Hepatocyte (in vitro differentiated cells): ENCODE data around the gene TOX3. TPM values are rescaled to one million over a fixed set of nuclear protein-coding genes. Genes with fewer than 3 reads are reported as not detected.

Experiments used
- DNase-seq: peaks from one replicate; pipeline ENCODE4 v3.0.0-alpha.2; 2016; ENCODE audit warnings: low spot score
- H2AFZ ChIP-seq: fragments of 200-600 bp; sonication (generic); 2 replicates; pipeline ENCODE4 v1.6.0; 2016; ENCODE audit warnings: antibody characterized with exemption, mild to moderate bottlenecking
- H3K27ac ChIP-seq: fragments of 200-600 bp; sonication (generic); 2 replicates; pipeline ENCODE4 v1.5.1; 2016; ENCODE audit warnings: mild to moderate bottlenecking
- H3K27me3 ChIP-seq: fragments of 200-600 bp; sonication (generic); 2 replicates; pipeline ENCODE4 v1.6.1; 2016
- H3K36me3 ChIP-seq: fragments of 200-600 bp; sonication (generic); replicated peaks from 2 replicates; pipeline ENCODE4 v1.5.1; 2016; ENCODE audit warnings: low read depth; ENCODE audit not compliant: insufficient read depth
- H3K4me1 ChIP-seq: fragments of 200-600 bp; sonication (generic); 2 replicates; pipeline ENCODE4 v1.5.1; 2016; ENCODE audit warnings: mild to moderate bottlenecking, moderate library complexity; ENCODE audit not compliant: insufficient read depth
- H3K4me2 ChIP-seq: fragments of 200-600 bp; sonication (generic); 2 replicates; pipeline ENCODE4 v1.6.0; 2016
- H3K4me3 ChIP-seq: fragments of 200-600 bp; sonication (generic); 2 replicates; pipeline ENCODE4 v1.5.1; 2016; ENCODE audit warnings: mild to moderate bottlenecking
- H3K79me2 ChIP-seq: fragments of 200-600 bp; sonication (generic); 2 replicates; pipeline ENCODE4 v1.6.0; 2017; ENCODE audit warnings: mild to moderate bottlenecking
- H3K9me2 ChIP-seq: fragments of 200-600 bp; sonication (generic); replicated peaks from 2 replicates; pipeline ENCODE4 v1.6.0; 2017; ENCODE audit warnings: mild to moderate bottlenecking; ENCODE audit not compliant: insufficient read depth
- H3K9me3 ChIP-seq: fragments of 200-600 bp; sonication (generic); 2 replicates; pipeline ENCODE4 v1.5.1; 2016; ENCODE audit warnings: low read depth, mild to moderate bottlenecking
- H4K20me1 ChIP-seq: fragments of 200-600 bp; sonication (generic); 2 replicates; pipeline ENCODE4 v1.6.0; 2016; ENCODE audit warnings: mild to moderate bottlenecking; ENCODE audit not compliant: insufficient read depth, poor library complexity, severe bottlenecking
- CTCF ChIP-seq: fragments of 200-600 bp; sonication (generic); IDR thresholded peaks from 2 replicates; pipeline ENCODE4 v1.5.1; 2016; ENCODE audit warnings: antibody characterized with exemption, mild to moderate bottlenecking; ENCODE audit not compliant: poor library complexity
- EZH2 ChIP-seq: fragments of 200-600 bp; sonication (generic); IDR thresholded peaks from 2 replicates; pipeline ENCODE4 v1.6.1; 2016; ENCODE audit warnings: antibody characterized with exemption, mild to moderate bottlenecking, borderline replicate concordance
- EZH2phosphoT487 ChIP-seq: fragments of 200-600 bp; sonication (generic); IDR thresholded peaks from one replicate; pipeline ENCODE4 v1.6.1; 2018; ENCODE audit warnings: antibody characterized with exemption, mild to moderate bottlenecking, low read depth, moderate library complexity; ENCODE audit not compliant: unreplicated experiment, severe bottlenecking
- whole genome bisulfite sequencing: methylation state at CpG from one replicate; pipeline ENCODE4 v1.1.6; 2016; ENCODE audit warnings: low lambda C conversion rate; ENCODE audit errors: missing lambda C conversion rate; 5-methylcytosine and 5-hydroxymethylcytosine counted together
- polyA plus RNA-seq: library from polyadenylated mRNA; unstranded; fragments of >200 nt; fragmentation: Nextera tagmentation; extraction: Ambion mirVana; gene quantifications from 2 replicates; pipeline ENCODE4 v1.2.1, GENCODE V29; 2016
- total RNA-seq: library from RNA; depleted of rRNA; stranded (reverse); fragments of >200 nt; gene quantifications from 2 replicates; pipeline ENCODE4 v1.2.3, GENCODE V29; 2014

The TOX3 gene
- total and polyA plus RNA-seq, 2 experiments from 2014 or later: 11.8 to 23.6 TPM

- Histone ChIP-seq H3K27me3 (peaks cover 18% of the 10 kb centered on the region), H3K36me3 (no peaks in the 10 kb centered on the region), H4K20me1 (no peaks in the 10 kb centered on the region), H3K9me2 (no peaks in the 10 kb centered on the region), H3K4me1 (peaks cover 11% of the 10 kb centered on the region), H3K4me3 (no peak overlapping the region), H3K9me3 (no peaks in the 10 kb centered on the region), H2AFZ (no peak overlapping the region), H3K79me2 (no peaks in the 10 kb centered on the region), H3K4me2 (no peak overlapping the region), H3K27ac (no peak overlapping the region)
- TF ChIP-seq EZH2phosphoT487 (no peak), EZH2 (no peak), CTCF (no peak)
- no peak for DNase-seq
- WGBS: 90% methylated on average over 1 of the region's 1 CpG
Measured at GRCh38 chr16:52554334-52554733, 7.4 kb upstream of the TOX3 start.

GRCh38 chr16:52553322-52553721 lies 6.4 kb upstream of the TOX3 start:
- H3K9me2 ChIP-seq: no peaks in the 10 kb centered on the region
- H3K27ac ChIP-seq: no peak overlapping the region
- no peaks in the 10 kb centered on the region for H4K20me1 ChIP-seq
- H3K4me1 ChIP-seq: peaks cover 10% of the 10 kb centered on the region
- no peak overlapping the region for H3K4me2 ChIP-seq
- peak; percentile 37 for TF ChIP-seq CTCF
- TF ChIP-seq EZH2phosphoT487: no peak
- no peak for DNase-seq
- H3K36me3 ChIP-seq: no peaks in the 10 kb centered on the region
- no peaks in the 10 kb centered on the region for H3K79me2 ChIP-seq
- WGBS: 94% methylated on average over 2 of the region's 2 CpGs
- peaks cover 18% of the 10 kb centered on the region for H3K27me3 ChIP-seq
- no peaks in the 10 kb centered on the region for H3K9me3 ChIP-seq
- no peak overlapping the region for H3K4me3 ChIP-seq
- no peak overlapping the region for H2AFZ ChIP-seq

- Histone ChIP-seq H3K4me2 (no peak overlapping the region), H3K4me3 (no peak overlapping the region), H3K9me2 (no peaks in the 10 kb centered on the region), H3K4me1 (peaks cover 7% of the 10 kb centered on the region), H2AFZ (no peak overlapping the region), H3K9me3 (no peaks in the 10 kb centered on the region), H4K20me1 (no peaks in the 10 kb centered on the region), H3K27ac (no peak overlapping the region), H3K36me3 (no peaks in the 10 kb centered on the region), H3K27me3 (peaks cover 18% of the 10 kb centered on the region), H3K79me2 (no peaks in the 10 kb centered on the region)
- WGBS: 58% methylated on average over 5 of the region's 5 CpGs
- TF ChIP-seq CTCF (no peak), EZH2phosphoT487 (no peak), EZH2 (no peak)
- DNase-seq: no peak
Measured at GRCh38 chr16:52552643-52553042, 5.7 kb upstream of the TOX3 start.

GRCh38 chr16:52549011-52549692 lies 2.2 kb upstream of the TOX3 start:
- no peaks in the 10 kb centered on the region for H3K9me2 ChIP-seq
- H3K9me3 ChIP-seq: no peaks in the 10 kb centered on the region
- no peak overlapping the region for H2AFZ ChIP-seq
- peaks cover 20% of the 10 kb centered on the region for H3K79me2 ChIP-seq
- peaks cover 23% of the 10 kb centered on the region for H3K27me3 ChIP-seq
- H4K20me1 ChIP-seq: no peaks in the 10 kb centered on the region
- peaks cover 5% of the 10 kb centered on the region for H3K4me1 ChIP-seq
- peak overlapping the region; percentile 75 for H3K4me2 ChIP-seq
- peak overlapping the region; percentile 86 for H3K27ac ChIP-seq
- H3K4me3 ChIP-seq: no peak overlapping the region
- peak; percentile 53 for DNase-seq
- no peaks in the 10 kb centered on the region for H3K36me3 ChIP-seq
- 27% methylated on average over 11 of the region's 11 CpGs for WGBS
- TF ChIP-seq EZH2 (no peak), CTCF (peak; percentile 48)
